ENCODE data around the gene S100A13.
"Not testable (repeated sequence)": the region's sequence is repeated elsewhere in the genome, so short reads cannot be mapped to it uniquely, and the experiment has no call there.

Gene S100A13

GRCh38 chr1:153599847-153600246 is 27.5 kb downstream of the S100A13 start:
- DNase-seq: no peak

GRCh38 chr1:153598309-153599172 is 28.8 kb downstream of the S100A13 start:
- peak; percentile 72 for DNase-seq

- peak; percentile 78 for DNase-seq
Observed at GRCh38 chr1:153597206-153597605, 30.1 kb downstream of the S100A13 start.

- no peak for DNase-seq
Observed at GRCh38 chr1:153592748-153593147, 34.6 kb downstream of the S100A13 start.

DNA sequence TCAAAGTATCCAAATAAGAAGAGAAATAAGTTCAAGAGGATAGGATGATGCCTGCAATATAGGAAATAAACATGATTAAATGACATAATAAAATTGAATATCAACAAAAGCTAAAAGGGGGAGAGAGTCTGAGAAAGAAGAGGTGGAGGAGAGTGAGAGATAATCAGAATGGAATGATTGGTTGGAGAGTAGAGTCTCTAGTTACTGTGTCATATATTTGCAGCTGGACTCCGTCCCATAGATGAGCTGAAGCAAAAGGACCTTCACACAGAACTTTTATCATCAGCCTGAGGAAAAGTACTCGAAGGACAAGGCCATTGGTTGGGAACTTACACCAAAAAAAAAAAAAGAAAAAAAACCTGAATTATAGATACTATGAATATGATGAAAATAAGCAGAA is 38.8 kb downstream of the S100A13 start:
- DNase-seq: no peak

DNA sequence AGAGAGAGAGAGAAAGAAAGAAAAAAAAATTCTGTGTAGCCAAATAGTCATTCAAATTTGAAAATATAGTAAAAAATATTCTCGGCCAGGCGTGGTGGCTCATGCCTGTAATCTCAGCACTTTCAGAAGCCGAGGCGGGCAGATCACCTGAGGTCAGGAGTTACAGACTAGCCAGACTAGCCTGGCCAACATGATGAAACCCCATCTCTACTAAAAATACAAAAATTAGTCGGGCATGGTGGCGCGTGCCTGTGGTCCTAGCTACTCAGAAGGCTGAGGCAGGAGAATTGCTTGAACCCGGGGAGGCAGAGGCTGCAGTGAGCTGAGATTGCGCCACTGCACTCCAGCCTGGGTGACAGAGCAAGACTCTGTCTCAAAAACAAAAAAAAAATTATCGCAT is 39.3 kb downstream of the S100A13 start:
- DNase-seq: not testable (repeated sequence)

DNA sequence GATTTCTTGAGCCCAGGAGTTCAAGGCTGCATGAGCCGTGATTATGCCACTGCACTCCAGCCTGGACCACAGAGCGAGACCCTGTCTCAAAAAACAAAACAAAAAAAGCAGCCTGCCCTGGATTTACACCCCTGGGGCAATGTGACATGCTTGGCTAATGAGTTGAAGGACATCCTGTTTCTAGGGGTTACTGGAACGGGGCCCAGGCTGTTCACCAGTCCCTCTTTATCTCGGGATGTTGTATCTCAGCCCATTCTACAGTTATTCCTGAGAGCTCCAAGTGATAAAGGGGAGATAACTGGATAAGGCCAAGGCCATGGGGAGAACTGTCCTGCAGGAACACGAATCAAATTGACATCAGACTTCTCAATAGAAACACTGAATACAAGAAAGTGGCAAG is 40.0 kb downstream of the S100A13 start:
- no peak for DNase-seq

- DNase-seq: no peak
Observed at GRCh38 chr1:153586347-153586746, 41.0 kb downstream of the S100A13 start.

- DNase-seq: no peak
Observed at GRCh38 chr1:153585006-153585405, 42.3 kb downstream of the S100A13 start.

DNA sequence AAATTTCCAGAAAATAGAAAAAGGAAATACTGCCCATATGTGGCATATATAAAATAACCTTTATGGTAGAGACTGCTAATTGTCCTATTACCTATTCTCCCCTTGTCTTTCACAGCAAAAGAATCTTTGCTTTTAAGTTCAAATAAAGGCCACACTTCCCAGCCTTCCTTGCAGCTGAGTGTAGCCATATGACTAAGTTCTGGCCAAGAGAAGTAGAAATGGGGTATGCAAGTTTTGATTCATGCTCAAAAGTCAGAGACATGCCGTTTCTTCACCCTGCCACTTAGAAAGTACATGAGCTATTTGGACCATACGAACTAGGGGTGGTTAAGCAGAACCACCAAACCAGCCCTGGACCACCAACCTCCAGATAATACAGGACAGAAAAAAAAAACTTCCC is 43.3 kb downstream of the S100A13 start:
- no peak for DNase-seq

- DNase-seq: not testable (repeated sequence)
Observed at GRCh38 chr1:153583514-153583913, 43.8 kb downstream of the S100A13 start.

DNA sequence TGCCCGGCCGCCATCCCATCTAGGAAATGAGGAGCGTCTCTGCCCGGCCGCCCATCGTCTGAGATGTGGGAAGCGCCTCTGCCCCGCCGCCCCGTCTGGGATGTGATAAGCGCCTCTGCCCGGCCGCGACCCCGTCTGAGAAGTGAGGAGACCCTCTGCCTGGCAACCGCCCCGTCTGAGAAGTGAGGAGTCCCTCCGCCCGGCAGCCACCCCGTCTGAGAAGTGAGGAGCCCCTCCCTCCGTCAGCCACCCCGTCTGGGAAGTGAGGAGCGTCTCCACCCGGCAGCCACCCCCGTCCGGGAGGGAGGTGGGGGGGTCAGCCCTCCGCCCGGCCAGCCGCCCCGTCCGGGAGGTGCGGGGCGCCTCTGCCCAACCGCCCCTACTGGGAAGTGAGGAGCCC is 44.5 kb downstream of the S100A13 start:
- not testable (repeated sequence) for DNase-seq

- no peak for DNase-seq
Observed at GRCh38 chr1:153578936-153579335, 48.4 kb downstream of the S100A13 start.

DNA sequence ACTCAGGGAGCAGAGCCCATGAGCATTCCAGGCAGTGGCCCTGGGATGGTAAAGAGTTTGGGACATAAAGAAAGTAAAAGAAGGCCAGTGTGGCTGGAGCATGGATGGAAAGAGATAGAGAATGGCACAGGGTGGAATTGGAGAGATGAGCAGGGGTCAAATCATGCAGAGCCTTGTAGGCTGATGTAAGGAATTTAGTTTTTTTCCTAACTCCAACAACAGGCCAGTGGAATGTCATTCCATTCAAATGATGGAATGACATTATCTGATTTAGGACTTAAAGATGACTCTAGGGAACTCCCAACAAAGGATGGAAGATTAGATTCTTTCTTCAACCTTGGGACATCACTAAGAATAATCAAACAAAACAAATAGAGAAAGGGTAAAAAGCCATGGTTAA is 48.8 kb downstream of the S100A13 start:
- no peak for DNase-seq

DNA sequence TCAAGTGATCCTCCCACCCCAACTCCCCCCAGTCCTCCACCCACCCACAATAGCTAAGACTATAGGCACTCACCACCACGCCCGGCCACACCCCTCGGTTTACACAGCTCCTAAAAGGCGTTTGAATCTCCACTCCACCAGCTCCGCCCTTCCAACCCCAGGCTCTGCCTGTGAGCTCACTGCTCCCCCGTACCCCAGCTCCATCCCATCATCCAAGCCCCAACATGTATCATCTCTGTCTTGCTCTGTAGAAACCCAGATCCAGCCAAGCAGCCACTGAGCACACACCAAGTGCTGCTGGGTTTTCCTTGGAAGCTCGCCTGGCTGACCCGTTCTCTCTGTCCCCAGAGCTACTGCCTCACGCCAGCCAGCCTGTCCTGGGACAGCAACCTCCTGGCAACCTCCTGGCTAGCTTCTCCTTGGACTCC is 49.7 kb downstream of the S100A13 start:
- DNase-seq: no peak

GRCh38 chr1:153577138-153577537 is 50.2 kb downstream of the S100A13 start:
- no peak for DNase-seq

DNA sequence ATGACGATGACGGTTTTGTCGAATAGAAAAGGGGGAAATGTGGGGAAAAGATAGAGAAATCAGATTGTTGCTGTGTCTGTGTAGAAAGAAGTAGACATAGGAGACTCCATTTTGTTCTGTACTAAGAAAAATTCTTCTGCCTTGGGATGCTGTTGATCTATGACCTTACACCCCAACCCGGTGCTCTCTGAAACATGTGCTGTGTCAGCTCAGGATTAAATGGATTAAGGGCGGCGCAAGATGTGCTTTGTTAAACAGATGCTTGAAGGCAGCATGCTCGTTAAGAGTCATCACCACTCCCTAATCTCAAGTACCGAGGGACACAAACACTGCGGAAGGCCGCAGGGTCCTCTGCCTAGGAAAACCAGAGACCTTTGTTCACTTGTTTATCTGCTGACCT is 51.8 kb downstream of the S100A13 start:
- DNase-seq: not testable (repeated sequence)

DNA sequence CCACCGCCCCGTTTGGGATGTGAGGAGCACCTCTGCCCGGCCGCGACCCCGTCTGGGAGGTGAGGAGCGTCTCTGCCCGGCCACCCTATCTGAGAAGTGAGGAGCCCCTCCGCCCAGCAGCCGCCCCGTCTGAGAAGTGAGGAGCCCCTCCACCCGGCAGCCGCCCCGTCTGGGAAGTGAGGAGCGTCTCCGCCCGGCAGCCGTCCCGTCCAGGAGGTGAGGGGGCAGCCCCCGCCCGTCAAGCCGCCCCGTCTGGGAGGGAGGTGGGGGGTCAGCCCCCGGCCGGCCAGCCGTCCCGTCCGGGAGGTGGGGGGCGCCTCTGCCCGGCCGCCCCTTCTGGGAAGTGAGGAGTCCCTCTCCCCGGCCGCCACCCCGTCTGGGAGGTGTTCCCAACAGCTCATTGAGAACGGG is 52.2 kb downstream of the S100A13 start:
- DNase-seq: not testable (repeated sequence)

GRCh38 chr1:153573351-153573750 is 54.0 kb downstream of the S100A13 start:
- peak; percentile 77 for DNase-seq

DNA sequence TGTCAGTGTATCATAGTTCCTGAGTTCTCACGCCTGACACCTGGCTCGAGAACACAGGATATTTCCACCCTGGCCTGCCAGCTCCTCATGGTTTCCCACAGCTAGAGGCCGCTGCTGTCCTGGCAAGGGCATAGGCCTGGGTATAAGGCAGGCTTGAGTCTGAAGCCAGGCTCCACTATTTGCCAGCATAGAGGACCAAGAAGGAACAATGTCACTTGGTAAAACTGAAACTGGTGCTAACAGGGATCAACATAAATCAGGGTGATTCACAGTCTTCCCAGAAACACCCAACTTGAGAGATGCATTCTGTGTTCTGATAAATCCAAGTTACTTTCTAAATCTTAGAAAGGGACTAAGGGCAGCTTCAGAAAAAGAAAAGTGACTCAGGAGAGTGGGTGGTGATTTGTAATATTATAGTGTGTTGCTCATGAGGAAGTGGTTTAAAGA is 54.7 kb downstream of the S100A13 start:
- DNase-seq: peak; percentile 96

GRCh38 chr1:153571706-153572105 is 55.6 kb downstream of the S100A13 start:
- DNase-seq: no peak

GRCh38 chr1:153570874-153571273 is 56.4 kb downstream of the S100A13 start:
- DNase-seq: no peak

GRCh38 chr1:153569465-153569864 is 57.8 kb downstream of the S100A13 start:
- DNase-seq: no peak

All from inflammatory macrophage treated with lipopolysaccharide for 4 hours (primary cell).